CD4-positive, alpha-beta memory T cell (primary cell): ENCODE results near the gene AGAP1. TPM values are rescaled to one million over a fixed set of nuclear protein-coding genes. Genes with fewer than 3 reads are reported as not detected.

Experiments used
- CTCF ChIA-PET: fragments of 350-600 bp; sonication (Branson Sonifier 250); formaldehyde crosslinking; loops from one replicate; lab custom pipeline; 2021; ENCODE audit warnings: inconsistent platforms; ENCODE audit not compliant: partially characterized antibody; lab: Charles Lee
- POLR2A ChIA-PET: fragments of 350-600 bp; sonication (Branson Sonifier 250); formaldehyde crosslinking; loops from one replicate; lab custom pipeline; 2021; ENCODE audit not compliant: partially characterized antibody; lab: Charles Lee
- DNase-seq, 5 donors: peaks; one replicate each; pipeline versions ENCODE4 v3.0.0 to v3.0.0-alpha.2; 2020 to 2022; ENCODE audit warnings: mixed read lengths in 1 of 5
- H3K27ac ChIP-seq: one replicate; pipeline ENCODE4 v1.7.0; 2013; ENCODE audit warnings: low read depth, low read length
- H3K27me3 ChIP-seq: 2 replicates; pipeline ENCODE4 v1.7.0; 2013; ENCODE audit warnings: mild to moderate bottlenecking, low read length, moderate library complexity; ENCODE audit not compliant: insufficient read depth
- H3K36me3 ChIP-seq: 2 replicates; pipeline ENCODE4 v1.7.0; 2013; ENCODE audit warnings: mild to moderate bottlenecking, low read length, moderate library complexity; ENCODE audit not compliant: insufficient read depth
- H3K4me1 ChIP-seq: 2 replicates; pipeline ENCODE4 v1.7.0; 2013; ENCODE audit warnings: mild to moderate bottlenecking, low read length, moderate library complexity; ENCODE audit not compliant: insufficient read depth
- H3K4me3 ChIP-seq, 2 donors: one replicate each; pipeline ENCODE4 v1.7.0; 2013; ENCODE audit warnings: low read length in 2 of 2, mild to moderate bottlenecking in 1 of 2
- H3K9me3 ChIP-seq, 2 donors: one replicate each; pipeline ENCODE4 v1.7.0; 2013; ENCODE audit warnings: low read length in 2 of 2, control low read depth in 1 of 2; ENCODE audit not compliant: control insufficient read depth in 1 of 2
- H3K27ac Mint-ChIP-seq, 7 donors: one replicate each; pipeline ENCODE4 v1.8.0; 2020 to 2021; ENCODE audit warnings: mixed read lengths in 7 of 7, mild to moderate bottlenecking in 6 of 7, inconsistent platforms in 3 of 7, moderate library complexity in 3 of 7
- H3K27me3 Mint-ChIP-seq, 2 donors: one replicate each; pipeline ENCODE4 v1.8.0; 2020 to 2021; ENCODE audit warnings: mixed read lengths in 2 of 2
- H3K36me3 Mint-ChIP-seq, 2 donors: one replicate each; pipeline ENCODE4 v1.8.0; 2020 to 2021; ENCODE audit warnings: mixed read lengths in 2 of 2, inconsistent platforms in 1 of 2, mild to moderate bottlenecking in 1 of 2
- H3K4me1 Mint-ChIP-seq, 4 donors: one replicate each; pipeline ENCODE4 v1.8.0; 2020 to 2021; ENCODE audit warnings: mixed read lengths in 4 of 4, mild to moderate bottlenecking in 1 of 4
- H3K4me3 Mint-ChIP-seq, 8 donors: one replicate each; pipeline ENCODE4 v1.8.0; 2020 to 2021; ENCODE audit warnings: mixed read lengths in 8 of 8, mild to moderate bottlenecking in 7 of 8, moderate library complexity in 6 of 8, inconsistent platforms in 3 of 8
- H3K9me3 Mint-ChIP-seq, 8 donors: one replicate each; pipeline ENCODE4 v1.8.0; 2020 to 2021; ENCODE audit warnings: mixed read lengths in 8 of 8, mild to moderate bottlenecking in 5 of 8, inconsistent platforms in 3 of 8, moderate library complexity in 1 of 8
- intact Hi-C: fragments of 100-400 bp; cut with micrococcal nuclease; formaldehyde crosslinking; loops from one replicate; pipeline ENCODE4 v1.15.1; 2023
- polyA plus RNA-seq, 2 donors: library from polyadenylated mRNA; unstranded; fragments of 300-500 nt; fragmentation: Illumina TruSeq; gene quantifications; one replicate each; pipeline ENCODE4 v1.2.3, GENCODE V29; 2021
- total RNA-seq, 2 experiments: library from RNA; stranded (reverse); gene quantifications; one replicate each; pipeline ENCODE4 v1.2.3, GENCODE V29; 2021

Gene AGAP1
- total and polyA plus RNA-seq, 4 experiments from 2014 or later: 0.24 to 2.9 (median 1.9) TPM

GRCh38 chr2:235831755-235832154 lies 337.9 kb downstream of the AGAP1 start:
- no peaks in the 10 kb centered on the region for H3K4me1 ChIP-seq
- H3K36me3 ChIP-seq: no peaks in the 10 kb centered on the region
- no peak overlapping the region for H3K4me3 ChIP-seq
- peaks cover 2 to 5% of the 10 kb centered on the region in 2 donors for H3K27me3 Mint-ChIP-seq
- ChIA-PET CTCF (no interaction called here), POLR2A (no interaction called here)
- H3K27me3 ChIP-seq: no peaks in the 10 kb centered on the region
- H3K9me3 ChIP-seq: no peaks in the 10 kb centered on the region
- no peaks in the 10 kb centered on the region for H3K36me3 Mint-ChIP-seq
- no peak overlapping the region for H3K27ac Mint-ChIP-seq
- no peak overlapping the region for H3K4me3 Mint-ChIP-seq
- H3K9me3 Mint-ChIP-seq: no peaks in the 10 kb centered on the region
- no peaks in the 10 kb centered on the region for H3K4me1 Mint-ChIP-seq
- intact Hi-C loops: no loop called here
- no peak overlapping the region for H3K27ac ChIP-seq
- no peak for DNase-seq

GRCh38 chr2:235832941-235833340 lies 339.1 kb downstream of the AGAP1 start:
- H3K27ac Mint-ChIP-seq: no peak overlapping the region
- H3K27me3 Mint-ChIP-seq: peaks cover 2 to 5% of the 10 kb centered on the region in 2 donors
- POLR2A ChIA-PET: no interaction called here

DNA sequence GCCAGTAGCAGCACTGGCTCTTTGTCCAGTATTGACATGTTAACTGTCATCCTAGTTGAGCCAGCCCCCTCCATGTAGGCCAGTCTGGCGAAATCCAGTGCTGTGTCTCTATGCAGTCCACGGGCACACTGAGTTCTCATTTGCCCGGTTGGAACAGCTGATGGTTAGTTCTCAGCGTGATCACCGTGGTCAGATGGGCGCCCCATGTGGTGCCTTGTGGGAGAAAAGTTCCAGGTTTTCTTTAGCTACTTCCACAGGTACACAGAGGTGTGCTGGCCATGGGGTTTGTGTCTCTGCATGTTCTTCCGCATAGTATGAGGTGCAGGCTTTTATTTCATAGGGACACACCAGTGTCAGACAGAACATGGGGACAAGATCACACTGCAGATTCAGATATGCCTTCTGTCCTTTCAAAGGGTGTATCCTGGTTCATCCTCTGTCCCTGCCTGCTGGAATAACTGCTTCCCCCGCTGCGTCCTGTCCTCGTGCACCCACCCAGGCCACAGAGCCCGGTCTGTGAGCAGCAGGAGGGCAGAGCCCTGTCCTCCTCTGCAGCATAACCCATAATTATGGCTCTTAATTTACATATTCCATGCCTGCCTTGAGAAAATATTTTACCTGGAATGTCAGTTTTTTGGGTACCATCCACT lies 340.3 kb downstream of the AGAP1 start:
- Mint-ChIP-seq H3K27ac (no peak overlapping the region), H3K9me3 (no peaks in the 10 kb centered on the region), H3K4me3 (no peak overlapping the region), H3K27me3 (peaks cover 2 to 5% of the 10 kb centered on the region in 2 donors), H3K4me1 (no peaks in the 10 kb centered on the region), H3K36me3 (no peaks in the 10 kb centered on the region)
- CTCF ChIA-PET: no interaction called here
- intact Hi-C loops: no loop called here
- H3K9me3 ChIP-seq: no peaks in the 10 kb centered on the region
- H3K4me3 ChIP-seq: no peak overlapping the region
- no peak for DNase-seq
- H3K36me3 ChIP-seq: no peaks in the 10 kb centered on the region
- POLR2A ChIA-PET: no interaction called here
- no peaks in the 10 kb centered on the region for H3K4me1 ChIP-seq
- H3K27me3 ChIP-seq: no peaks in the 10 kb centered on the region
- no peak overlapping the region for H3K27ac ChIP-seq

More at GRCh38 chr2:235832941-235833340, 339.1 kb downstream of the AGAP1 start:
- Mint-ChIP-seq H3K4me3 (no peak overlapping the region), H3K36me3 (no peaks in the 10 kb centered on the region), H3K9me3 (no peaks in the 10 kb centered on the region), H3K4me1 (no peaks in the 10 kb centered on the region)
- intact Hi-C loops: no loop called here
- H3K4me1 ChIP-seq: no peaks in the 10 kb centered on the region
- H3K9me3 ChIP-seq: no peaks in the 10 kb centered on the region
- no peak overlapping the region for H3K4me3 ChIP-seq
- no peaks in the 10 kb centered on the region for H3K36me3 ChIP-seq
- CTCF ChIA-PET: no interaction called here
- no peak overlapping the region for H3K27ac ChIP-seq
- H3K27me3 ChIP-seq: no peaks in the 10 kb centered on the region
- DNase-seq: no peak

GRCh38 chr2:235834781-235835180 lies 340.9 kb downstream of the AGAP1 start:
- ChIA-PET CTCF (no interaction called here), POLR2A (no interaction called here)
- intact Hi-C loops: no loop called here
- no peaks in the 10 kb centered on the region for H3K27me3 ChIP-seq
- H3K27ac Mint-ChIP-seq: no peak overlapping the region
- H3K9me3 Mint-ChIP-seq: no peaks in the 10 kb centered on the region
- peaks cover 2 to 5% of the 10 kb centered on the region in 2 donors for H3K27me3 Mint-ChIP-seq
- no peak overlapping the region for H3K27ac ChIP-seq
- H3K4me1 ChIP-seq: no peaks in the 10 kb centered on the region
- H3K4me3 Mint-ChIP-seq: no peak overlapping the region
- no peaks in the 10 kb centered on the region for H3K36me3 ChIP-seq
- no peaks in the 10 kb centered on the region for H3K9me3 ChIP-seq
- H3K36me3 Mint-ChIP-seq: no peaks in the 10 kb centered on the region
- no peak overlapping the region for H3K4me3 ChIP-seq
- no peak for DNase-seq
- H3K4me1 Mint-ChIP-seq: no peaks in the 10 kb centered on the region

DNA sequence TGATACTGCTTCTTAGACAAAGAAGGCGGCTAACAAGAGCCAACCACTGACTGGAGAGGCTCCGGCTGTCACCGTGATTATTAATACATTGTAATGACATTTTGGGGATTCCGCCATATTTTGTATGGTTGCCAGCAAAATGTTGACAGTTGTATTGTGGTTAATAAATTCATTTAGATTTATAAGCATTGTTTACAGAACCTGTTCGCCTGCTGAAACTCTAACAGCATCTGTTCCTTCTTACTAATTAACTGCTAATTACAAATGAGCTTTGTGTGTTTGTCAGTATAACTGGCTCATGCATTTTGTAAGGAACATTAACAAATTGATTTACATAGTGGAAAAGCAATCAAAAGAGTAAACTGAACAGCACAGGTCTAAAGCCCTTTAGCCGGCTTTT lies 342.0 kb downstream of the AGAP1 start:
- Mint-ChIP-seq H3K27me3 (peaks cover 2 to 5% of the 10 kb centered on the region in 2 donors), H3K27ac (no peak overlapping the region), H3K4me1 (no peaks in the 10 kb centered on the region), H3K9me3 (peaks cover 0 to 2% (median 0%) of the 10 kb centered on the region in 8 donors), H3K36me3 (no peaks in the 10 kb centered on the region), H3K4me3 (no peak overlapping the region)
- Histone ChIP-seq H3K27ac (no peak overlapping the region), H3K36me3 (no peaks in the 10 kb centered on the region), H3K27me3 (no peaks in the 10 kb centered on the region), H3K4me1 (no peaks in the 10 kb centered on the region), H3K4me3 (no peak overlapping the region), H3K9me3 (no peaks in the 10 kb centered on the region)
- CTCF ChIA-PET: no interaction called here
- DNase-seq: no peak
- intact Hi-C loops: no loop called here
- POLR2A ChIA-PET: no interaction called here

DNA sequence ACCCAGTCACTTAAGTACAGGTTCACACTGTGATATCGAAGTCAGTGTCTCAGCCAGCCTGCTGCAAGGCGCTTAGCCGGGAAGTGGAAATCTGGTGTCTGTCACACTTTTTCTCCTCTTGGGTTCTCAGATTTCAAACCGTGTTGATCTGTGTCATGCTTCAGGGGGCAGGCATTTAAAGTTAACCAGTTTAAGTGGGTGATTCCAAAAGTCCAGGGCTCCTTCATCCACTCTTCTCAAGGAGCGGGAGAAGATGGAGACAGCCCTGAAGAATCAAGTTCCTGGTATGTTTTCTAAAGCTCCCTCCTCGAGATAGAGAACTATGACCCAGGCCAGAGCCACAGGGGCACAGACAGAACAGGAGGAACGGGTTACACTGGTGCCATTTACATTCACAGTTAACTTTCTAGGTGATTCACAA lies 342.7 kb downstream of the AGAP1 start:
- Histone ChIP-seq H3K27ac (no peak overlapping the region), H3K27me3 (no peaks in the 10 kb centered on the region), H3K9me3 (no peaks in the 10 kb centered on the region), H3K4me1 (no peaks in the 10 kb centered on the region), H3K4me3 (no peak overlapping the region), H3K36me3 (no peaks in the 10 kb centered on the region)
- POLR2A ChIA-PET: no interaction called here
- Mint-ChIP-seq H3K9me3 (peaks cover 0 to 2% (median 0%) of the 10 kb centered on the region in 8 donors), H3K4me3 (no peak overlapping the region), H3K36me3 (no peaks in the 10 kb centered on the region), H3K27me3 (peaks cover 2 to 5% of the 10 kb centered on the region in 2 donors), H3K4me1 (no peaks in the 10 kb centered on the region), H3K27ac (no peak overlapping the region)
- DNase-seq: no peak
- CTCF ChIA-PET: no interaction called here
- intact Hi-C loops: no loop called here

DNA sequence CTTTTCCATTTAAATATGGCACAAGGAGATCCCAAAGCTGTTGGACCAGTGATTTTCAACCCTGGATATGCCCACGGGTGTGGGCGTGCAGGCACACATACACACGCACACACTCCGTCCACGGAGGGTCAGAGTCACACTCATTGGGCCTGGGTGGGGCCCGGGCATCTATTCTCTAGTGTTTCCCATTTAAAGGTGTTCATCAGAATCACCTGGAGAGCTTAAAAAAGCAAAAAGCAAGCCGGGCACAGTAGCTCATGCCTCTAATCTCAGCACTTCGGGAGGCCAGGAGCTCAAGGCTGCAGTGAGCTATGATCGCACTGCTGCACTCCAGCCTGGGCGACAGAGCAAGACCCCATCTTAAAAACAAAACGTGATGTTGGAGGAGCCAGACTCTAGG lies 345.4 kb downstream of the AGAP1 start:
- Histone ChIP-seq H3K27ac (no peak overlapping the region), H3K4me3 (no peak overlapping the region), H3K4me1 (no peaks in the 10 kb centered on the region), H3K36me3 (no peaks in the 10 kb centered on the region), H3K9me3 (no peaks in the 10 kb centered on the region), H3K27me3 (no peaks in the 10 kb centered on the region)
- ChIA-PET POLR2A (no interaction called here), CTCF (no interaction called here)
- H3K36me3 Mint-ChIP-seq: no peaks in the 10 kb centered on the region
- H3K9me3 Mint-ChIP-seq: peaks cover 0 to 2% (median 0%) of the 10 kb centered on the region in 8 donors
- H3K4me3 Mint-ChIP-seq: no peak overlapping the region
- H3K4me1 Mint-ChIP-seq: no peaks in the 10 kb centered on the region
- peaks cover 2% of the 10 kb centered on the region in 2 donors for H3K27me3 Mint-ChIP-seq
- intact Hi-C loops: no loop called here
- H3K27ac Mint-ChIP-seq: no peak overlapping the region
- DNase-seq: no peak
